Caco-2 (cell line): Measurements from ENCODE around the gene C9orf85. TPM values are rescaled to one million over a fixed set of nuclear protein-coding genes. Genes with fewer than 3 reads are reported as not detected.
A peak's percentile ranks its signal among the peaks of the same experiment; 100 is the strongest.

Source experiments
- BruUV-seq: library from RNA; stranded (reverse); fragments of 400-500 nt; replicated peaks from 2 replicates; lab custom pipeline; 2021; lab: Mats Ljungman, UMichigan
- CTCF ChIA-PET: fragments of 300-600 bp; sonication (Branson Sonifier 250); formaldehyde crosslinking; loops from one replicate; lab custom pipeline; 2022; ENCODE audit warnings: antibody characterized with exemption; lab: Charles Lee
- POLR2A ChIA-PET: fragments of 300-600 bp; sonication (Branson Sonifier 250); formaldehyde crosslinking; loops from one replicate; lab custom pipeline; 2022; ENCODE audit warnings: antibody characterized with exemption; lab: Charles Lee
- DNase-seq, 2 experiments: peaks; one replicate each; pipeline versions ENCODE4 v3.0.0 to v3.0.0-alpha.2; 2020 to 2022
- H3K27me3 ChIP-seq: replicated peaks from 2 replicates; pipeline ENCODE4 v1.6.0; 2011; ENCODE audit warnings: low read length; ENCODE audit not compliant: control insufficient read depth, insufficient read depth
- H3K36me3 ChIP-seq: 2 replicates; pipeline ENCODE4 v1.5.1; 2011; ENCODE audit warnings: low read length; ENCODE audit not compliant: control insufficient read depth, insufficient read depth
- H3K4me1 ChIP-seq: fragments of 250-450 bp; sonication (Bioruptor Pico); 2 replicates; pipeline ENCODE4 v1.5.1; 2020; ENCODE audit warnings: mild to moderate bottlenecking
- H3K4me3 ChIP-seq: 2 replicates; pipeline ENCODE4 v1.5.1; 2011; ENCODE audit warnings: low read depth, mild to moderate bottlenecking, control low read depth, low read length
- H3K9me3 ChIP-seq: fragments of 250-450 bp; sonication (Bioruptor Pico); 2 replicates; pipeline ENCODE4 v1.5.1; 2020; ENCODE audit warnings: mild to moderate bottlenecking, moderate library complexity
- H3K27ac Mint-ChIP-seq: one replicate; pipeline ENCODE4 v1.8.0; 2022; ENCODE audit warnings: mixed read lengths; ENCODE audit not compliant: unreplicated experiment
- H3K27me3 Mint-ChIP-seq: one replicate; pipeline ENCODE4 v1.8.0; 2022; ENCODE audit warnings: mixed read lengths; ENCODE audit not compliant: insufficient read depth, unreplicated experiment
- H3K36me3 Mint-ChIP-seq: one replicate; pipeline ENCODE4 v1.8.0; 2022; ENCODE audit warnings: mild to moderate bottlenecking, mixed read lengths; ENCODE audit not compliant: insufficient read depth, unreplicated experiment
- H3K4me1 Mint-ChIP-seq: one replicate; pipeline ENCODE4 v1.8.0; 2022; ENCODE audit warnings: low read depth, mixed read lengths; ENCODE audit not compliant: unreplicated experiment
- H3K4me3 Mint-ChIP-seq: one replicate; pipeline ENCODE4 v1.8.0; 2022; ENCODE audit warnings: mild to moderate bottlenecking, moderate library complexity, mixed read lengths; ENCODE audit not compliant: unreplicated experiment
- H3K9me3 Mint-ChIP-seq: one replicate; pipeline ENCODE4 v1.8.0; 2022; ENCODE audit warnings: mixed read lengths; ENCODE audit not compliant: unreplicated experiment
- CTCF ChIP-seq, 2 experiments: fragments of 200-600 bp in 1 of 2; IDR thresholded peaks; 1 replicate in 1 of 2; 2 replicates in 1 of 2; pipeline versions ENCODE4 v1.5.1 to v1.8.0; 2011 to 2022; ENCODE audit warnings: antibody characterized with exemption in 1 of 2, control low read depth in 1 of 2, inconsistent platforms in 1 of 2, low read depth in 1 of 2, low read length in 1 of 2, mild to moderate bottlenecking in 1 of 2, moderate library complexity in 1 of 2; ENCODE audit not compliant: insufficient read depth in 1 of 2, severe bottlenecking in 1 of 2, unreplicated experiment in 1 of 2
- intact Hi-C: fragments of 100-400 bp; cut with micrococcal nuclease; formaldehyde crosslinking; loops from one replicate; pipeline ENCODE4 v1.10.0; 2022; ENCODE audit not compliant: unreplicated experiment
- total RNA-seq: library from RNA; stranded (reverse); gene quantifications from 2 replicates; pipeline ENCODE4 v1.2.3, GENCODE V29; 2022

C9orf85 gene
- total RNA-seq, 1 experiment from 2014 or later = 2.4 TPM

- intact Hi-C loops = loop anchor here (10.0 kb wide), 1 partner anchor 177 kb away; no protein-coding TSS in a partner anchor
- no TSS peak for BruUV-seq
- CTCF ChIA-PET = interaction anchor here (0.7 kb wide), 1 partner anchor 203 kb away, joined by 5 read pairs; no protein-coding TSS in a partner anchor
Measured at GRCh38 chr9:71981944-71982343, 70.5 kb downstream of the C9orf85 start.

GRCh38 chr9:71984403-71984802, 73.0 kb downstream of the C9orf85 start:
- POLR2A ChIA-PET = no interaction called here

More at GRCh38 chr9:71981944-71982343, 70.5 kb downstream of the C9orf85 start:
- TF ChIP-seq CTCF (IDR thresholded peaks at IDR 0.05; ENCODE audit: insufficient read depth in 1 of 2, low read depth in 1 of 2, low read length in 1 of 2, severe bottlenecking in 1 of 2, unreplicated experiment in 1 of 2) = no peak
- Mint-ChIP-seq H3K9me3 (no peaks in the 10 kb centered on the region), H3K27ac (no peak overlapping the region), H3K27me3 (no peaks in the 10 kb centered on the region), H3K4me3 (no peak overlapping the region), H3K4me1 (peaks cover 8% of the 10 kb centered on the region), H3K36me3 (no peaks in the 10 kb centered on the region)
- no peaks in the 10 kb centered on the region for H3K9me3 ChIP-seq
- POLR2A ChIA-PET = no interaction called here
- H3K4me3 ChIP-seq = no peak overlapping the region
- DNase-seq = no peak
- no peaks in the 10 kb centered on the region for H3K4me1 ChIP-seq
- no peaks in the 10 kb centered on the region for H3K27me3 ChIP-seq
- H3K36me3 ChIP-seq = no peaks in the 10 kb centered on the region

GRCh38 chr9:71984831-71985281, 73.4 kb downstream of the C9orf85 start:
- ChIA-PET CTCF (interaction anchor here (1.2 kb wide), 1 partner anchor 40 kb away, joined by 12 read pairs; no protein-coding TSS in a partner anchor), POLR2A (no interaction called here)
- H3K9me3 Mint-ChIP-seq = no peaks in the 10 kb centered on the region
- no peaks in the 10 kb centered on the region for H3K27me3 Mint-ChIP-seq
- BruUV-seq = no TSS peak
- H3K4me3 ChIP-seq = no peak overlapping the region
- H3K36me3 Mint-ChIP-seq = no peaks in the 10 kb centered on the region
- no peak for TF ChIP-seq CTCF (IDR thresholded peaks at IDR 0.05; ENCODE audit: insufficient read depth in 1 of 2, low read depth in 1 of 2, low read length in 1 of 2, severe bottlenecking in 1 of 2, unreplicated experiment in 1 of 2)
- H3K4me1 ChIP-seq = no peaks in the 10 kb centered on the region
- no peaks in the 10 kb centered on the region for H3K36me3 ChIP-seq
- H3K27me3 ChIP-seq = no peaks in the 10 kb centered on the region
- intact Hi-C loops = loop anchor here (2.0 to 10.0 kb wide), 2 partner anchors 40 to 180 kb away; no protein-coding TSS in a partner anchor
- H3K9me3 ChIP-seq = no peaks in the 10 kb centered on the region
- DNase-seq = no peak
- no peak overlapping the region for H3K4me3 Mint-ChIP-seq
- no peak overlapping the region for H3K27ac Mint-ChIP-seq
- H3K4me1 Mint-ChIP-seq = peaks cover 8% of the 10 kb centered on the region

More at GRCh38 chr9:71984403-71984802, 73.0 kb downstream of the C9orf85 start:
- CTCF ChIA-PET = no interaction called here
- no peaks in the 10 kb centered on the region for H3K9me3 ChIP-seq
- TF ChIP-seq CTCF (IDR thresholded peaks at IDR 0.05; ENCODE audit: insufficient read depth in 1 of 2, low read depth in 1 of 2, low read length in 1 of 2, severe bottlenecking in 1 of 2, unreplicated experiment in 1 of 2) = no peak
- no peaks in the 10 kb centered on the region for H3K4me1 ChIP-seq
- DNase-seq = peak in 1 of 2 experiments; percentile 22
- H3K36me3 ChIP-seq = no peaks in the 10 kb centered on the region
- Mint-ChIP-seq H3K36me3 (no peaks in the 10 kb centered on the region), H3K4me1 (peaks cover 8% of the 10 kb centered on the region), H3K27ac (no peak overlapping the region), H3K27me3 (no peaks in the 10 kb centered on the region), H3K4me3 (no peak overlapping the region), H3K9me3 (no peaks in the 10 kb centered on the region)
- BruUV-seq = no TSS peak
- no peak overlapping the region for H3K4me3 ChIP-seq
- H3K27me3 ChIP-seq = no peaks in the 10 kb centered on the region
- intact Hi-C loops = loop anchor here (2.0 to 10.0 kb wide), 2 partner anchors 40 to 180 kb away; no protein-coding TSS in a partner anchor
